PC-3 (cell line): ENCODE results near the gene LUZP1.

Source experiments
- CTCF ChIP-seq: fragments of 300-600 bp; sonication (generic); conservative IDR thresholded peaks from 2 replicates; pipeline ENCODE4 v1.5.1; 2017; ENCODE audit warnings: antibody characterized with exemption, low read depth, mild to moderate bottlenecking, low read length
- EZH2 ChIP-seq: fragments of 300-600 bp; sonication (generic); IDR thresholded peaks from one replicate; pipeline ENCODE4 v1.6.1; 2017; ENCODE audit warnings: antibody characterized with exemption, mild to moderate bottlenecking, low read length; ENCODE audit not compliant: unreplicated experiment
- EZH2phosphoT487 ChIP-seq: fragments of 300-600 bp; sonication (generic); IDR thresholded peaks from 2 replicates; pipeline ENCODE4 v1.6.1; 2018; ENCODE audit warnings: mild to moderate bottlenecking, antibody characterized with exemption, low read length, borderline replicate concordance

DNA sequence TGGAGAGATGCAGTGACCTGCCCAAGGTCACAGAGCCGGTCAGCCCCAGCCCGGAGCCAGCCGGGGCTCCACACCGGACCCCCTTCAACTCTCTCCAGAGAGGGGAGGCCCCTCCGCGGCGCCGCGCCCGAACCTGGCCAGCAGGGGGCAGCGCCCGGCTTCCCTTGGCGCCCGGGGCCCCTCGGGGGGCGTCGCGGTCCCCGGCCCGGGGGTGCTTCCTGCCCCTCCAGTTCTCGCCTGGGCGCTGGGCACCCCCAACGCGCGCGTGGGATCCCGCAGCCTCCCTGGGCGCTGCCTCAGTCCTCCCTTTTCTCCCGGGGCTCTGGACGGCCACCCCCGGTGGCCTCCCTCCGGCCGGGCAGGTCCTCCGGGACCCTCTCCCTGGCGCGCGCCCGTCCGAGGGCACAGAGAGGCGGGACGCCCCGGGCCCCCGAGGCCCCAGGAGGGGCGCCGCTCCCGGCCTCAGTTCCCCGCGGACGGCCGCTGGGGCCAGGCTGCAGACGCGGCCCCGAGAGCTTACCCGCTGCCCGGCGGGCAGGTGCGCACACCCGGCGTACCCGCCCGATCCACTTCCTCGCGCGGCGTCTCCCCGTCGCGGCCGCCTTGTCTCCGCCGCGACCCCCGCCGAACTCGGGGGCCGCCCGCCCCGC lies 48.2 kb upstream of the LUZP1 start:
- TF ChIP-seq CTCF = peak; percentile 90
- TF ChIP-seq EZH2 = no peak
- no peak for TF ChIP-seq EZH2phosphoT487
